MM.1S (cell line): Measurements from ENCODE around the gene ZNF410.

ENCODE experiments used
- DNase-seq: peaks from one replicate; pipeline ENCODE4 v3.0.0-alpha.2; 2015
- H2AFZ ChIP-seq: fragments of 300-600 bp; sonication (generic); 2 replicates; pipeline ENCODE4 v1.6.0; 2016; ENCODE audit warnings: antibody characterized with exemption, low read length
- H3F3A ChIP-seq: fragments of 300-600 bp; sonication (generic); 2 replicates; pipeline ENCODE4 v1.6.1; 2016; ENCODE audit warnings: mild to moderate bottlenecking, antibody characterized with exemption, low read length, moderate library complexity, mixed read lengths; ENCODE audit not compliant: insufficient read depth
- H3K27ac ChIP-seq: fragments of 300-600 bp; sonication (generic); 2 replicates; pipeline ENCODE4 v1.5.1; 2016; ENCODE audit warnings: mild to moderate bottlenecking, low read length
- H3K27me3 ChIP-seq: fragments of 300-600 bp; sonication (generic); replicated peaks from 2 replicates; pipeline ENCODE4 v1.6.0; 2016; ENCODE audit warnings: low read length; ENCODE audit not compliant: insufficient read depth
- H3K36me3 ChIP-seq: fragments of 300-600 bp; sonication (generic); replicated peaks from 2 replicates; pipeline ENCODE4 v1.6.1; 2016; ENCODE audit warnings: mild to moderate bottlenecking, low read length, mixed read lengths; ENCODE audit not compliant: insufficient read depth
- H3K4me1 ChIP-seq: fragments of 300-600 bp; sonication (generic); 2 replicates; pipeline ENCODE4 v1.6.1; 2016; ENCODE audit warnings: low read length, mixed read lengths
- H3K4me2 ChIP-seq: fragments of 300-600 bp; sonication (generic); 2 replicates; pipeline ENCODE4 v1.6.0; 2016; ENCODE audit warnings: low read depth, low read length
- H3K4me3 ChIP-seq: fragments of 300-600 bp; sonication (generic); 2 replicates; pipeline ENCODE4 v1.5.1; 2016; ENCODE audit warnings: low read length, mixed read lengths
- H3K79me2 ChIP-seq: fragments of 300-600 bp; sonication (generic); 2 replicates; pipeline ENCODE4 v1.6.1; 2016; ENCODE audit warnings: mixed run types, low read length, mixed read lengths
- H3K9ac ChIP-seq: fragments of 300-600 bp; sonication (generic); 2 replicates; pipeline ENCODE4 v1.6.1; 2016; ENCODE audit warnings: low read length, mixed read lengths
- H3K9me2 ChIP-seq: fragments of 300-600 bp; sonication (generic); replicated peaks from 2 replicates; pipeline ENCODE4 v1.6.1; 2016; ENCODE audit warnings: mild to moderate bottlenecking, low read length, mixed read lengths; ENCODE audit not compliant: insufficient read depth
- H3K9me3 ChIP-seq: fragments of 300-600 bp; sonication (generic); replicated peaks from 2 replicates; pipeline ENCODE4 v1.6.1; 2016; ENCODE audit warnings: mild to moderate bottlenecking, low read length, mixed read lengths; ENCODE audit not compliant: insufficient read depth
- H4K20me1 ChIP-seq: fragments of 300-600 bp; sonication (generic); 2 replicates; pipeline ENCODE4 v1.6.1; 2016; ENCODE audit warnings: mild to moderate bottlenecking, low read length, moderate library complexity, mixed read lengths; ENCODE audit not compliant: insufficient read depth
- EZH2 ChIP-seq: fragments of 300-600 bp; sonication (generic); optimal IDR thresholded peaks from 2 replicates; pipeline ENCODE3; 2017; ENCODE audit warnings: low read depth, mild to moderate bottlenecking, antibody characterized with exemption, low read length, mixed read lengths
- EZH2phosphoT487 ChIP-seq: fragments of 300-600 bp; sonication (generic); IDR thresholded peaks from 2 replicates; pipeline ENCODE4 v1.6.1; 2018; ENCODE audit warnings: antibody characterized with exemption, low read length
- TF ChIP-seq, protein P1 (sequence below): fragments of 300-600 bp; sonication (generic); IDR thresholded peaks from 2 replicates; pipeline ENCODE4 v1.5.1; 2016; ENCODE audit warnings: antibody characterized with exemption, low read length, mixed read lengths

The ZNF410 gene

GRCh38 chr14:73887318-73887616 is 608 bp downstream of the ZNF410 start:
- Histone ChIP-seq H2AFZ (peak overlapping the region; percentile 77; the same call in 1 of the 2 replicates), H4K20me1 (no peaks in the 10 kb centered on the region)
- no peak for DNase-seq

DNA sequence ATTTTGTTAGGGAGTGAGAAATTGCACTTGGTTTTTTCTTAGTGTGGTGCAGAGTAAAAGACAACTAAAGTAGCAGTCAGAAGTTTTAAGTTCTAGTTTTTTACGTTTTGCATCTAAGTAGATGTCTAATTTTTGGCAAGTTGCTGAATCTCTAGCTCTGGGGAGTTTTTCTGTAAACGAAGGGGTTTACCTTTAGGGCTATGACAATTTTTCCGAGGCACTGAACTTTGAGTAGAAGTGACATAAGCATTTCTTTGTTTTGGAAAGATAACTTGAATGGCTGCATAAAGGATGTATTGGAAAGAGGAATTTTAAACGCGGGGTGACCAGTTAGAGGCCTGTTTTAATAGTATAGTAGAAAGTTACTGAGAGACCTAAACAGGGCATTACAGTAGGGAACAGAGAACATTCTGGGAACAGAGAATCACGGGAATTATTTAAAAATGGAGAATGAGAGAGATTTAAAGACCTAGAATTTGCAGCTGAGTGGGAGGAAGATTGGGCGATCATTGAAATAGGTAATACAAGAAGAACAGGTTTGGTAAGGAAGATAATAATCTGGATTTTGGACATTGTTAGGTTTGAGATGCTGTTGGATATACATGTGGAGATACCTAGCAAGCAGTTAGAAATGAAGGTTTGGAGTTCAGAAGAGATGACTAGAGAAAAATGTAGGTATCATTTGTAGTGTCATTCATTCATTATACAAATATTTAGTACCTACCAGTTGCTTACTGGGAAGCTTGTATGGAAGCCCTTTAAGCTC is 1.2 kb downstream of the ZNF410 start:
- H3K9me2 ChIP-seq: no peaks in the 10 kb centered on the region
- H3K4me3 ChIP-seq: peak overlapping the region; percentile 87
- H3K9me3 ChIP-seq: no peaks in the 10 kb centered on the region
- no peak overlapping the region for H2AFZ ChIP-seq
- no peaks in the 10 kb centered on the region for H3K36me3 ChIP-seq
- H3K79me2 ChIP-seq: peaks cover 59% of the 10 kb centered on the region
- peaks cover 3% of the 10 kb centered on the region; the same call in 1 of the 2 replicates for H3F3A ChIP-seq
- H3K4me2 ChIP-seq: peak overlapping the region; percentile 46
- H4K20me1 ChIP-seq: no peaks in the 10 kb centered on the region
- no peak for DNase-seq
- peak overlapping the region; percentile 88; the same call in 1 of the 2 replicates for H3K9ac ChIP-seq
- H3K27me3 ChIP-seq: no peaks in the 10 kb centered on the region
- 0 out of 2 replicates have a peak, but pooled peaks cover 4% of the 10 kb centered on the region for H3K4me1 ChIP-seq
- peak overlapping the region; percentile 67; the same call in 1 of the 2 replicates for H3K27ac ChIP-seq
- TF ChIP-seq EZH2: no peak

More at GRCh38 chr14:73887318-73887616, 608 bp downstream of the ZNF410 start:
- Histone ChIP-seq H3K79me2 (peaks cover 57% of the 10 kb centered on the region), H3K9me3 (no peaks in the 10 kb centered on the region), H3K27me3 (no peaks in the 10 kb centered on the region), H3K27ac (peak overlapping the region; percentile 67; the same call in 1 of the 2 replicates), H3K4me1 (0 out of 2 replicates have a peak, but pooled peaks cover 4% of the 10 kb centered on the region), H3K9me2 (no peaks in the 10 kb centered on the region), H3K9ac (peak overlapping the region; percentile 88), H3K36me3 (no peaks in the 10 kb centered on the region), H3K4me3 (peak overlapping the region; percentile 87), H3F3A (peaks cover 3% of the 10 kb centered on the region; the same call in 1 of the 2 replicates), H3K4me2 (peak overlapping the region; percentile 46; the same call in 1 of the 2 replicates)
- no peak for TF ChIP-seq EZH2
- no peak for TF ChIP-seq EZH2phosphoT487
- TF ChIP-seq, protein P1, sequence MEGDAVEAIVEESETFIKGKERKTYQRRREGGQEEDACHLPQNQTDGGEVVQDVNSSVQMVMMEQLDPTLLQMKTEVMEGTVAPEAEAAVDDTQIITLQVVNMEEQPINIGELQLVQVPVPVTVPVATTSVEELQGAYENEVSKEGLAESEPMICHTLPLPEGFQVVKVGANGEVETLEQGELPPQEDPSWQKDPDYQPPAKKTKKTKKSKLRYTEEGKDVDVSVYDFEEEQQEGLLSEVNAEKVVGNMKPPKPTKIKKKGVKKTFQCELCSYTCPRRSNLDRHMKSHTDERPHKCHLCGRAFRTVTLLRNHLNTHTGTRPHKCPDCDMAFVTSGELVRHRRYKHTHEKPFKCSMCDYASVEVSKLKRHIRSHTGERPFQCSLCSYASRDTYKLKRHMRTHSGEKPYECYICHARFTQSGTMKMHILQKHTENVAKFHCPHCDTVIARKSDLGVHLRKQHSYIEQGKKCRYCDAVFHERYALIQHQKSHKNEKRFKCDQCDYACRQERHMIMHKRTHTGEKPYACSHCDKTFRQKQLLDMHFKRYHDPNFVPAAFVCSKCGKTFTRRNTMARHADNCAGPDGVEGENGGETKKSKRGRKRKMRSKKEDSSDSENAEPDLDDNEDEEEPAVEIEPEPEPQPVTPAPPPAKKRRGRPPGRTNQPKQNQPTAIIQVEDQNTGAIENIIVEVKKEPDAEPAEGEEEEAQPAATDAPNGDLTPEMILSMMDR: no peak

DNA sequence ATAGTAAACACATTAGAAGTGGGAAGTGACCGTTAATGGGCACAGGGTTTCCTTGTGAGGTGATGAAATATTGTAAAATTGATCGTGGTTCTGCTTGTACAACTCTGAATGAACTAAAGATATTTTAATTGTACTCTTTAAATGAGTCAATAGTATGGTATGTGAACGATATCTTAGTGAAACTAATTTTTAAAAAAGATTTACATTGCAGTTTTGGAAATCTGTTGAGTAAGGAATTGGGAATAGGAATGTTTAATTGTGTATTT is 1.7 kb downstream of the ZNF410 start:
- no peaks in the 10 kb centered on the region for H3K9me3 ChIP-seq
- no peak overlapping the region for H3K9ac ChIP-seq
- TF ChIP-seq, protein P1: no peak
- TF ChIP-seq EZH2 (no peak), EZH2phosphoT487 (no peak)
- no peak overlapping the region for H3K27ac ChIP-seq
- H3F3A ChIP-seq: peaks cover 3% of the 10 kb centered on the region; the same call in 1 of the 2 replicates
- no peak overlapping the region for H3K4me3 ChIP-seq
- H3K4me1 ChIP-seq: 0 out of 2 replicates have a peak, but pooled peaks cover 4% of the 10 kb centered on the region
- DNase-seq: no peak
- no peaks in the 10 kb centered on the region for H4K20me1 ChIP-seq
- no peak overlapping the region for H2AFZ ChIP-seq
- H3K36me3 ChIP-seq: no peaks in the 10 kb centered on the region
- no peaks in the 10 kb centered on the region for H3K27me3 ChIP-seq
- no peak overlapping the region for H3K4me2 ChIP-seq
- peaks cover 59% of the 10 kb centered on the region for H3K79me2 ChIP-seq
- H3K9me2 ChIP-seq: no peaks in the 10 kb centered on the region

DNA sequence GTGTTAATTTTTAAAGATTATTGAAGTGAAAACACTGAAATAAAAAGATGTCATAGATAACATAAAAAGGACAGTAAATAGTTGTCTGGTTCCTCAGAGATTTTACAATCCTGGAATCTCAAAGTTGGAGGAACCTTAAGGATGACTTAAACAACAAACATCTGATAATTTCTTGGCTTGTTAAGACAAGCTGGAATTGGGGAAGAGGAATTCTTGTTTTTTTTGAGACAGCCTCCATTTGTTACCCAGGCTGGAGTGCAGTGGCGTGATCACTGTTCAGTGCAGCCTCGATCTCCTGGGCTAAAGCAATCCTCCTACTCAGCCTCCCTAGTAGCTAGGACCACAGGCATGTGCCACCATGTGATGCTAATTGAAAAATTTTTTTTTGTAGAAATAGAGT is 2.3 kb downstream of the ZNF410 start:
- Histone ChIP-seq H3K4me2 (no peak overlapping the region), H3K4me3 (no peak overlapping the region), H3K27ac (no peak overlapping the region), H3K9ac (no peak overlapping the region), H3K79me2 (peaks cover 59% of the 10 kb centered on the region), H3K9me3 (no peaks in the 10 kb centered on the region), H3K27me3 (no peaks in the 10 kb centered on the region), H4K20me1 (no peaks in the 10 kb centered on the region), H3K36me3 (no peaks in the 10 kb centered on the region), H3K9me2 (no peaks in the 10 kb centered on the region), H3F3A (peaks cover 3% of the 10 kb centered on the region; the same call in 1 of the 2 replicates), H3K4me1 (0 out of 2 replicates have a peak, but pooled peaks cover 4% of the 10 kb centered on the region), H2AFZ (no peak overlapping the region)
- no peak for DNase-seq
- no peak for TF ChIP-seq EZH2phosphoT487
- no peak for TF ChIP-seq EZH2
- TF ChIP-seq, protein P1: no peak
